ENCODE data around the gene HERC6.

- no peak for TF ChIP-seq CTCF (IDR thresholded peaks at IDR 0.05)
- TF ChIP-seq POLR2A (IDR thresholded peaks at IDR 0.05), result no peak
These were observed 50.7 kb downstream of the HERC6 start for GRCh38 chr4:88429401-88429800.
